Lower leg skin (tissue), 4 donors: ENCODE results near the gene CTSH. TPM values are rescaled to one million over a fixed set of nuclear protein-coding genes. Genes with fewer than 3 reads are reported as not detected.

Experiments used
- DNase-seq, 2 donors: peaks; one replicate each; pipeline ENCODE4 v3.0.0-alpha.2; 2019; ENCODE audit warnings: low spot score in 2 of 2
- H3K4me3 ChIP-seq: fragments of 200-600 bp; sonication (generic); 2 replicates; pipeline ENCODE4 v1.5.1; 2017; ENCODE audit warnings: mild to moderate bottlenecking, low read depth; ENCODE audit not compliant: poor library complexity, severe bottlenecking
- CTCF ChIP-seq, 3 donors: fragments of 450-650 bp; IDR thresholded peaks; one replicate each; pipeline ENCODE4 v1.5.1; 2016; ENCODE audit warnings: antibody characterized with exemption in 3 of 3, mild to moderate bottlenecking in 3 of 3, moderate library complexity in 2 of 3
- POLR2A ChIP-seq, 2 donors: fragments of 450-650 bp; IDR thresholded peaks; one replicate each; pipeline ENCODE4 v1.6.1; 2016 to 2017; ENCODE audit warnings: antibody characterized with exemption in 2 of 2, mild to moderate bottlenecking in 1 of 2, moderate library complexity in 1 of 2
- WGBS, 2 donors: methylation state at CpG; one replicate each; pipeline ENCODE4 v1.1.5; 2018; 5-methylcytosine and 5-hydroxymethylcytosine counted together
- intact Hi-C: fragments of 100-400 bp; cut with DNase I; formaldehyde crosslinking; loops from one replicate; pipeline ENCODE4 v1.15.0; 2023; ENCODE audit warnings: low total_unique reads
- total RNA-seq, 4 donors: library from RNA; depleted of rRNA; stranded (reverse); fragments of >200 nt; gene quantifications; one replicate each; pipeline ENCODE4 v1.1.0, GENCODE V29; 2016

CTSH gene
- total RNA-seq, 4 donors from 2014 or later = 213 to 518 (median 291) TPM

GRCh38 chr15:78974272-78974918 lies 29.5 kb upstream of the CTSH start:
- intact Hi-C loops = no loop called here
- no peak for TF ChIP-seq POLR2A (IDR thresholded peaks at IDR 0.05)
- TF ChIP-seq CTCF (IDR thresholded peaks at IDR 0.05) = no peak
- H3K4me3 ChIP-seq = no peak overlapping the region
- no peak for DNase-seq
- 95% methylated on average over 7 of the region's 7 CpGs for WGBS, 2 donors

GRCh38 chr15:78969687-78970349 lies 25.0 kb upstream of the CTSH start:
- 67 to 80% methylated on average over 5 of the region's 5 CpGs for WGBS, 2 donors
- intact Hi-C loops = no loop called here
- DNase-seq = no peak
- no peak overlapping the region for H3K4me3 ChIP-seq
- no peak for TF ChIP-seq CTCF (IDR thresholded peaks at IDR 0.05)
- no peak for TF ChIP-seq POLR2A (IDR thresholded peaks at IDR 0.05)

GRCh38 chr15:78968539-78969271 lies 23.9 kb upstream of the CTSH start:
- no peak overlapping the region for H3K4me3 ChIP-seq
- 76 to 83% methylated on average over 5 of the region's 5 CpGs for WGBS, 2 donors
- intact Hi-C loops = no loop called here
- TF ChIP-seq POLR2A (IDR thresholded peaks at IDR 0.05) = no peak
- TF ChIP-seq CTCF (IDR thresholded peaks at IDR 0.05) = no peak
- no peak for DNase-seq

- WGBS, 2 donors = 92 to 97% methylated on average over 2 of the region's 2 CpGs
- no peak for DNase-seq
- H3K4me3 ChIP-seq = no peak overlapping the region
- TF ChIP-seq POLR2A (IDR thresholded peaks at IDR 0.05) (no peak), CTCF (IDR thresholded peaks at IDR 0.05) (no peak)
- intact Hi-C loops = no loop called here
Observed at GRCh38 chr15:78968114-78968513, 23.3 kb upstream of the CTSH start.

GRCh38 chr15:78960308-78960707 lies 15.5 kb upstream of the CTSH start:
- intact Hi-C loops = no loop called here
- WGBS, 2 donors = 50 to 94% methylated on average over 1 to 2 of the region's 6 CpGs
- TF ChIP-seq CTCF (IDR thresholded peaks at IDR 0.05) (no peak), POLR2A (IDR thresholded peaks at IDR 0.05) (no peak)
- no peak for DNase-seq
- no peak overlapping the region for H3K4me3 ChIP-seq
